GM21390 (cell line): ENCODE results near the gene ZNF667.

ENCODE experiments used
- ATAC-seq: cut with Tn5 transposase; IDR thresholded peaks from one replicate; pipeline ENCODE4 v1.9.1; 2021; ENCODE audit not compliant: unreplicated experiment

ZNF667 gene

DNA sequence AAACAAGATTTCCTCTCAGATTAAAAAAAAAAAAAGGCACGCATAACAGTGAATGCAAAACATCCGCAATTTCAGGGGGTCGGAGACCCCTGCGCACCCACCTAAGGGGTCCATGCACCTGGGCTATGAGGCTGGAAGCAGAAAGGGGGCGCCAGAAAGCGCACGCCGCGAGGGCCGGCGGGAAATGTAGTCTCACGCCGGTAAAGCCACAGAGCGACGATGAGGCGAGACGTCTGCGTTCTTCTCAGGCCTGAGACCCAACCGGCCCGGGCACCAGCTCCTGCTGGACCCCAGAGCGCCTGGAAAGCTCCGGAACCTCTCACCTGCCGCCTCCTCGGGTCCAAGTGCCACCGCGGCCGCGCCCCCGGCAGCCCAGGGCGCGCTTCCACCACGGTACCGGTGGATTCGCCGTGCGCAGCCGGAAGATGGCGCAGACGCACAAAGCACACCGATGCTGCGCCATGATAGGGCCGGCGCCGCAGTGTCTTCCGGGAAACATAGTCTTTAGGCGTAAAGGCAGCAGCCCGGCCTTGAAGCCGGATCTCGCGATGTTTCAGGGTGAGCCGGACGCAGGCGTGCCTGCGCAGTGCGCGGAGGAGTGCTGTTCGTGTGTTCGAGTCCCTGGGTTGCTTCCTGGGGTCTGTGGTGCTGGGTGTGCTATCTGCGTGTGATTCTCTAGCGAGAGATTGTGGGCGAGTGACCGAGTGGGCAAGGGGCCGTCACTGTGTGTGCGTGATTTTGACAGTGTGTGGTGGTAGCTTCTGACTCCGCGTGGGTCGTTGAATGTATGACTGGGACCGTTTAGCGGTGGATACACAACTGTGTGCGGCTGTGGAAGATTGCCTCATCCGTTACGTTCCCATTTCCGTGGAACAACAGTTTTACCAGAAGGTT lies 83.8 kb downstream of the ZNF667 start, which contains the start of gene ZNF582:
TSS of gene ZNF582 (minus strand) at position 416 of the 894 bp plus-strand sequence. CDS start 1,782 bp downstream, outside the sequence.
- peak; percentile 81 for ATAC-seq
